Lower lobe of right lung (tissue), 2 donors: Measurements from ENCODE around the gene PPM1J. TPM values are rescaled to one million over a fixed set of nuclear protein-coding genes. Genes with fewer than 3 reads are reported as not detected.
"Not testable (repeated sequence)": the region's sequence is repeated elsewhere in the genome, so short reads cannot be mapped to it uniquely, and the experiment has no call there.

Experiments
- ATAC-seq, 2 donors: fragments of 200-7000 bp; cut with Tn5 transposase; one replicate each; pipeline ENCODE4 v1.9.1; 2020 to 2022; ENCODE audit warnings: mild to moderate bottlenecking in 2 of 2, moderate library complexity in 2 of 2
- DNase-seq: peaks from one replicate; pipeline ENCODE4 v3.0.0-alpha.2; 2020
- H3K27ac ChIP-seq: fragments of 200-600 bp; one replicate; pipeline ENCODE4 v1.8.0; 2022
- H3K27me3 ChIP-seq: fragments of 200-600 bp; one replicate; pipeline ENCODE4 v1.8.0; 2022; ENCODE audit warnings: low read depth
- H3K36me3 ChIP-seq: fragments of 200-600 bp; one replicate; pipeline ENCODE4 v1.8.0; 2022; ENCODE audit warnings: mild to moderate bottlenecking
- H3K4me1 ChIP-seq: fragments of 200-600 bp; one replicate; pipeline ENCODE4 v1.8.0; 2022
- H3K4me3 ChIP-seq: fragments of 200-600 bp; one replicate; pipeline ENCODE4 v1.8.0; 2022; ENCODE audit warnings: mild to moderate bottlenecking
- H3K9me3 ChIP-seq: fragments of 200-600 bp; one replicate; pipeline ENCODE4 v1.8.0; 2022
- CTCF ChIP-seq: fragments of 200-600 bp; IDR thresholded peaks from one replicate; pipeline ENCODE4 v1.8.0; 2022; ENCODE audit warnings: antibody characterized with exemption, mild to moderate bottlenecking
- intact Hi-C: fragments of 100-400 bp; cut with DNase I; formaldehyde crosslinking; loops from one replicate; pipeline ENCODE4 v1.11.0; 2022
- total RNA-seq: library from RNA; stranded (reverse); fragmentation: NEBNext Ultra II Directional; extraction: Animal tissue kit (Norgen Biotek cat#: 25700); gene quantifications from one replicate; pipeline ENCODE4 v1.2.1, GENCODE V29; 2021
- donor health status: DM: no; HTN: yes; CAD: no; lungs with severe emphysema.

The PPM1J gene
- total RNA-seq, 1 donor from 2014 or later: 0.30 TPM

- no peak overlapping the region for H3K27ac ChIP-seq
- no peaks in the 10 kb centered on the region for H3K36me3 ChIP-seq
- DNase-seq: no peak
- no peak for TF ChIP-seq CTCF
- H3K9me3 ChIP-seq: no peaks in the 10 kb centered on the region
- ATAC-seq: no peak
- H3K27me3 ChIP-seq: peaks cover 6% of the 10 kb centered on the region
- H3K4me3 ChIP-seq: no peak overlapping the region
- H3K4me1 ChIP-seq: no peaks in the 10 kb centered on the region
- intact Hi-C loops: no loop called here
These were observed 20.6 kb upstream of the PPM1J start for GRCh38 chr1:112735752-112736151.

DNA sequence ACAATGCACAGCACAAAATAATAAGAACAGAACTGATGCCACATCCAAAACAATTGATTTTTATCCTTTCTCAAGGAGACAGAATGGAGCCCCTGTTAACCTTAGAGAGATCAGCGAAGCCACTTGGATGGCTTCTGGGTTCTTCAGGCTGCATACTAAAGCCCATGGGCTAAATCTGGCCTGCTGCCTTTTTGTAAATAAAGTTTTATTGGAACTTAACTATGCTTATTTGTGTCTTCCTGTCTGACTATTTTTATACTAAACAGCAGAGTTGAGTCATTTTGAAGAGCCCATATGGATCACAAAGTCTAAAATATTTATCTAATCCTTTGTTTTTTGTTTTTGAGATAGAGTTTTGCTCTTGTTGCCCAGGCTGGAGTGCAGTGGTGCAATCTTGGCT is 16.3 kb upstream of the PPM1J start:
- intact Hi-C loops: no loop called here
- no peaks in the 10 kb centered on the region for H3K4me1 ChIP-seq
- H3K9me3 ChIP-seq: no peaks in the 10 kb centered on the region
- H3K27me3 ChIP-seq: no peaks in the 10 kb centered on the region
- no peak overlapping the region for H3K27ac ChIP-seq
- no peaks in the 10 kb centered on the region for H3K36me3 ChIP-seq
- ATAC-seq (no peak), DNase-seq (no peak)
- no peak for TF ChIP-seq CTCF
- no peak overlapping the region for H3K4me3 ChIP-seq

DNA sequence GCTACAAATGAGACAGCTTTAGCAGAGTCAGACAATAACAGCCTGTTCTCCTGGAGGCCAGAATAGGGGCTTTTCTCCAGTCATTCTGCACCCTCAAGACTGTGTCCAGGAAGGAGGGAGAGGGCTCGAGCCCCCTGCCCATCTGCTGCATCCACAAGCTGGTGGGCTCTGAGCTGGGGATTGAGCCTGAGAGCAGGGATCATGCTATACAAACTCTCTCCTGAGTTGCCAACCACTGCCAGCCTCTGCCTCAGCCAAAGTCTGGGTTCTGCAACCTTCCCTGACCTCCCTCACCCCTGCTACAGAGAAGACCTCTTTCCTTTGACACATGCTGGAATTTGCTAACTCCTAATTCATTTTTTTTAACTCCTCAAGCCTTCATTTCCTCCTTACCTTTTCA is 14.8 kb upstream of the PPM1J start:
- DNase-seq (no peak), ATAC-seq (no peak)
- intact Hi-C loops: no loop called here
- TF ChIP-seq CTCF: no peak
- Histone ChIP-seq H3K4me3 (no peak overlapping the region), H3K27me3 (no peaks in the 10 kb centered on the region), H3K9me3 (no peaks in the 10 kb centered on the region), H3K36me3 (no peaks in the 10 kb centered on the region), H3K27ac (no peak overlapping the region), H3K4me1 (no peaks in the 10 kb centered on the region)

GRCh38 chr1:112729011-112729410 is 13.9 kb upstream of the PPM1J start:
- H3K36me3 ChIP-seq, H3K4me1 ChIP-seq, H3K27me3 ChIP-seq, H3K27ac ChIP-seq, intact Hi-C loops, H3K4me3 ChIP-seq, ATAC-seq, H3K9me3 ChIP-seq, DNase-seq: not testable (repeated sequence)

DNA sequence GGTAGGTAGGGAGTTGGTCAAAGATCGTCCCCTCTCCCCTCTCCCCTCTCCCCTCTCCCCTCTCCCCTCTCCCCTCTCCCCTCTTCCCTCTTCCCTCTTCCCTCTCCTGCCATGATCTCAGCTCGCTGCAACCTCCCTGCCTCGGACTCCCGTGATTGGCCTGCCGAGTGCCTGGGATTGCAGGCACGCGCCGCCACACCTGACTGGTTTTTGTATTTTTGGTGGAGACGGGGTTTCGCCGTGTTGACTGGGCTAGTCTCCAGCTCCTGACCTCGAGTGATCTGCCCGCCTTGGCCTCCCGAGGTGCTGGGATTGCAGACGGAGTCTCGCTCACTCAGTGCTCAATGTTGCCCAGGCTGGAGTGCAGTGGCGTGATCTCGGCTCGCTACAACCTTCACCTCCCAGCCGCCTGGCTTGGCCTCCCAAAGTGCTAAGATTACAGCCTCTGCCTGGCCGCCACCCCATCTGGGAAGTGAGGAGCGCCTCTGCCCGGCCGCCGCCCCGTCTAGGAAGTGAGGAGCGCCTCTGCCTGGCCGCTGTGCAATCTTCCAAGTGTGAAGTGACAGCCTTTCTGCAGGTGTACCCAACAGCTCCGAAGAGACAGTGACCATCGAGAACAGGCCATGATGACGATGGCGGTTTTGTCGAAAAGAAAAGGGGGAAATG is 13.3 kb upstream of the PPM1J start:
- H3K36me3 ChIP-seq, H3K27me3 ChIP-seq, intact Hi-C loops, DNase-seq, H3K4me3 ChIP-seq, H3K27ac ChIP-seq, H3K9me3 ChIP-seq, H3K4me1 ChIP-seq, ATAC-seq: not testable (repeated sequence)

DNA sequence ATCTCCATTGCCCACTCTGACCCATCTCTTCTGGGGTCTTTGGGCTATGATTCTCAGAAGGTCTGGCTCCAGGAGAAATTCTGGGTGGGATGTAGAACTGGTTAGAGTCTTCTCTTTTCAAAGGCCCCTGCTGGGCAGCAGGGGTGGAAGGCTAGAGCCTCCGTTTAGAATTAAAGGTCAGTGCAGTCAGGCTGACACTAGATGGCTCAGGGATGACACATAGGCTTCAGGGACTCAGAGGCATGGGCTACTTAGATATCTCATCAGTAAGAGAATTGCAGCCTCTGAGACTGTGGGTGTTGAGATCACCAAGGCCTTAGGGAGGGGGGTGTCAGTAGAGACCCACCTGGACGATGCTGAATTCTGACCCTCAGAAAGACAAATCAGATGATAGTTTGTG is 12.6 kb upstream of the PPM1J start:
- ATAC-seq (no peak), DNase-seq (no peak)
- no peak overlapping the region for H3K4me3 ChIP-seq
- H3K27me3 ChIP-seq: no peaks in the 10 kb centered on the region
- H3K9me3 ChIP-seq: no peaks in the 10 kb centered on the region
- peaks cover 4% of the 10 kb centered on the region for H3K4me1 ChIP-seq
- H3K27ac ChIP-seq: no peak overlapping the region
- intact Hi-C loops: no loop called here
- TF ChIP-seq CTCF: no peak
- no peaks in the 10 kb centered on the region for H3K36me3 ChIP-seq

GRCh38 chr1:112724240-112724639 is 9.1 kb upstream of the PPM1J start:
- H3K27me3 ChIP-seq, ATAC-seq, H3K36me3 ChIP-seq, H3K9me3 ChIP-seq, H3K4me1 ChIP-seq, DNase-seq, H3K27ac ChIP-seq, H3K4me3 ChIP-seq, intact Hi-C loops: not testable (repeated sequence)
